ENCODE data around the gene VEGFA.

VEGFA gene

GRCh38 chr6:43760210-43761168, 9.5 kb upstream of the VEGFA start:
- no peaks in the 10 kb centered on the region for H3K36me3 ChIP-seq (ENCODE audit: insufficient read depth, low read length)
- H3K4me1 ChIP-seq (ENCODE audit: insufficient read depth, low read length), result peaks cover 24% of the 10 kb centered on the region
- no peaks in the 10 kb centered on the region for H3K9me3 ChIP-seq (ENCODE audit: control insufficient read depth, insufficient read depth, low read length)
- no peak overlapping the region for H3K9ac ChIP-seq (ENCODE audit: low read depth, low read length)

- Histone ChIP-seq H3K9ac (ENCODE audit: low read depth, low read length) (no peak overlapping the region), H3K4me1 (ENCODE audit: insufficient read depth, low read length) (peaks cover 36% of the 10 kb centered on the region)
Observed at GRCh38 chr6:43761666-43762409, 8.2 kb upstream of the VEGFA start.

GRCh38 chr6:43762410-43762768, 7.6 kb upstream of the VEGFA start:
- Histone ChIP-seq H3K9me3 (ENCODE audit: control insufficient read depth, insufficient read depth, low read length) (no peaks in the 10 kb centered on the region), H3K36me3 (ENCODE audit: insufficient read depth, low read length) (no peaks in the 10 kb centered on the region), H3K4me1 (ENCODE audit: insufficient read depth, low read length) (peaks cover 41% of the 10 kb centered on the region), H3K9ac (ENCODE audit: low read depth, low read length) (no peak overlapping the region)

More at GRCh38 chr6:43761666-43762409, 8.2 kb upstream of the VEGFA start:
- Histone ChIP-seq H3K36me3 (ENCODE audit: insufficient read depth, low read length) (no peaks in the 10 kb centered on the region), H3K9me3 (ENCODE audit: control insufficient read depth, insufficient read depth, low read length) (no peaks in the 10 kb centered on the region)

- Histone ChIP-seq H3K9ac (ENCODE audit: low read depth, low read length) (no peak overlapping the region), H3K36me3 (ENCODE audit: insufficient read depth, low read length) (no peaks in the 10 kb centered on the region), H3K9me3 (ENCODE audit: control insufficient read depth, insufficient read depth, low read length) (no peaks in the 10 kb centered on the region), H3K4me1 (ENCODE audit: insufficient read depth, low read length) (peaks cover 42% of the 10 kb centered on the region)
Observed at GRCh38 chr6:43762966-43763695, 6.9 kb upstream of the VEGFA start.

- peaks cover 34% of the 10 kb centered on the region for H3K4me1 ChIP-seq (ENCODE audit: insufficient read depth, low read length)
- no peak overlapping the region for H3K9ac ChIP-seq (ENCODE audit: low read depth, low read length)
- H3K9me3 ChIP-seq (ENCODE audit: control insufficient read depth, insufficient read depth, low read length), result no peaks in the 10 kb centered on the region
- no peaks in the 10 kb centered on the region for H3K36me3 ChIP-seq (ENCODE audit: insufficient read depth, low read length)
Observed at GRCh38 chr6:43763812-43764522, 6.0 kb upstream of the VEGFA start.

- peaks cover 31% of the 10 kb centered on the region for H3K4me1 ChIP-seq (ENCODE audit: insufficient read depth, low read length)
- H3K9ac ChIP-seq (ENCODE audit: low read depth, low read length), result no peak overlapping the region
Observed at GRCh38 chr6:43764772-43765171, 5.2 kb upstream of the VEGFA start.

GRCh38 chr6:43765776-43766499, 4.1 kb upstream of the VEGFA start:
- H3K36me3 ChIP-seq (ENCODE audit: insufficient read depth, low read length), result no peaks in the 10 kb centered on the region
- H3K9me3 ChIP-seq (ENCODE audit: control insufficient read depth, insufficient read depth, low read length), result no peaks in the 10 kb centered on the region
- no peak overlapping the region for H3K9ac ChIP-seq (ENCODE audit: low read depth, low read length)
- H3K4me1 ChIP-seq (ENCODE audit: insufficient read depth, low read length), result peaks cover 28% of the 10 kb centered on the region

More at GRCh38 chr6:43764772-43765171, 5.2 kb upstream of the VEGFA start:
- H3K9me3 ChIP-seq (ENCODE audit: control insufficient read depth, insufficient read depth, low read length), result no peaks in the 10 kb centered on the region
- H3K36me3 ChIP-seq (ENCODE audit: insufficient read depth, low read length), result no peaks in the 10 kb centered on the region

- H3K9ac ChIP-seq (ENCODE audit: low read depth, low read length), result no peak overlapping the region
- H3K9me3 ChIP-seq (ENCODE audit: control insufficient read depth, insufficient read depth, low read length), result no peaks in the 10 kb centered on the region
- H3K4me1 ChIP-seq (ENCODE audit: insufficient read depth, low read length), result peaks cover 28% of the 10 kb centered on the region
- H3K36me3 ChIP-seq (ENCODE audit: insufficient read depth, low read length), result no peaks in the 10 kb centered on the region
Observed at GRCh38 chr6:43766500-43766853, 3.5 kb upstream of the VEGFA start.

GRCh38 chr6:43766964-43767461, 3.0 kb upstream of the VEGFA start:
- Histone ChIP-seq H3K4me1 (ENCODE audit: insufficient read depth, low read length) (peaks cover 28% of the 10 kb centered on the region), H3K9me3 (ENCODE audit: control insufficient read depth, insufficient read depth, low read length) (no peaks in the 10 kb centered on the region), H3K36me3 (ENCODE audit: insufficient read depth, low read length) (no peaks in the 10 kb centered on the region), H3K9ac (ENCODE audit: low read depth, low read length) (no peak overlapping the region; the same call in 1 of the 2 replicates)

GRCh38 chr6:43767553-43768505, 2.2 kb upstream of the VEGFA start:
- Histone ChIP-seq H3K9me3 (ENCODE audit: control insufficient read depth, insufficient read depth, low read length) (no peaks in the 10 kb centered on the region), H3K4me1 (ENCODE audit: insufficient read depth, low read length) (peaks cover 28% of the 10 kb centered on the region), H3K36me3 (ENCODE audit: insufficient read depth, low read length) (no peaks in the 10 kb centered on the region), H3K9ac (ENCODE audit: low read depth, low read length) (no peak overlapping the region)

- H3K4me1 ChIP-seq (ENCODE audit: insufficient read depth, low read length), result peaks cover 26% of the 10 kb centered on the region
- H3K9me3 ChIP-seq (ENCODE audit: control insufficient read depth, insufficient read depth, low read length), result no peaks in the 10 kb centered on the region
- H3K9ac ChIP-seq (ENCODE audit: low read depth, low read length), result no peak overlapping the region
- no peaks in the 10 kb centered on the region for H3K36me3 ChIP-seq (ENCODE audit: insufficient read depth, low read length)
Observed at GRCh38 chr6:43768506-43768860, 1.5 kb upstream of the VEGFA start.

GRCh38 chr6:43768983-43769525, 957 bp upstream of the VEGFA start:
- Histone ChIP-seq H3K4me1 (ENCODE audit: insufficient read depth, low read length) (peaks cover 24% of the 10 kb centered on the region), H3K9ac (ENCODE audit: low read depth, low read length) (no peak overlapping the region), H3K36me3 (ENCODE audit: insufficient read depth, low read length) (no peaks in the 10 kb centered on the region)

More at GRCh38 chr6:43768983-43769525, 957 bp upstream of the VEGFA start:
- no peaks in the 10 kb centered on the region for H3K9me3 ChIP-seq (ENCODE audit: control insufficient read depth, insufficient read depth, low read length)
